Amniotic stem cell (primary cell): Measurements from ENCODE around the gene GMDS.

ENCODE experiments used
- DNase-seq: peaks from one replicate; lab custom pipeline; 2025; lab: John Stamatoyannopoulos, UW

The GMDS gene

GRCh38 chr6:2245103-2245876, at the start of gene GMDS:
Gene GMDS (minus strand): TSS chr6:2245605.
- peak; percentile 72 for DNase-seq

DNA sequence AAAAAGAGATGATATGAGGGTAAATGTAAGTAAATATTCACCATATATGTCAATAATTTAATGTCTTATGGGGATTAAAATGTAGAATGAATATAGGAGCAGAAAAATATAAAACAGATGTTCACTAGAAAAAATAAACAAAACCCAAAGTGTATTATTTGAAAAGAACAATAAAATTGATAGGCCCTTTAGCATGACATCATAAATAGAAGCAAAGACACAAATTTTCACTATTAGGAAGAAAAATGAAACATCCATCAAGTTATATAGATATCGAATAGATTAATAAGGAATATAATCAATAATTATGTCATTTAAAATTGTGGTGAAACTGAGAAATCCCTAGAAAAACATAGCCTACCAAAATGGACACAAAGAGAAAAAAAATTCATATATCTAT, 40.1 kb upstream of the GMDS start:
- DNase-seq: no peak

- no peak for DNase-seq
Measured at GRCh38 chr6:2275892-2276242, 30.5 kb upstream of the GMDS start.

DNA sequence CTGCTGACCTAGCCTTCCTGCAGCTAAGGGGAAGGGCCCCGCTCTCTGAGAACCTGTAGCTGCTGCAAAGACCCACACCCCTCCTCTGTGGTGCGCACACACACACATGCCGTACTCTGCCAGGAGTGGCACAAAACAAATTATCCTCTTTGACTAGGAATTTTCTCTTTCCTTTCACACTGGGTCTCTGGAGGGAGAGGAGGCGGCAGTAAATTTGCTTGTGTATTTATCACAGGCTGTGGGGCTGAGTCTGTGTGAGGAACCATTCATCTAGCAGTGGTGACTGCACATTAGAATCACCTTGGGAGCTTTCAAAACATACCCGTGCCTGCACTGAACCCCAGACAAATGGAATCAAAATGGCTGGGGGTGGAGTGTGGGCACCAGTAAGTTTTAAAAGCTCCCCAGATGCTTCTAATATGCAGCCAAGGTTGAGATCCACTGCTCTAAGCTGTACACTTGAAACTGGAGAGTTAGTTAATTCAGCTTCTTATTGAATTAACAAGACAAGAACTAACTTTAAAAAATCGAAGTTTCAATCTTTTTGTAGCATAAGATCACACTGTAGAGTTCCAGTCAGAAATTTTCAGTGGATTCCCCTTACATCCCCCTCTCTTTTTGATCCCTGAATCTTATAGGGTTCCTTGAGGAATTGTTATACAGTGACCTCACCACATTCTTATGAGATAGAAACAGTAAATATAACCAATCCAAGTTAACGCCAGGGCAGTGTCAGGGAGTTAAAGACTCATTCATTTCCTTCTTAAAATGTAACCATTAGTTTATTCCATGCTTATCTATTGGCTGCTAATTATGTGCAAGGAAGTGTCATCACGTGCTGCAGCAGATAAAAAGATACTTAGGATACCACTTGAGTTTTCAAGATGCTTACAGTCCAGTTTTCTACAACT, 29.8 kb upstream of the GMDS start:
- peak; percentile 19 for DNase-seq

DNA sequence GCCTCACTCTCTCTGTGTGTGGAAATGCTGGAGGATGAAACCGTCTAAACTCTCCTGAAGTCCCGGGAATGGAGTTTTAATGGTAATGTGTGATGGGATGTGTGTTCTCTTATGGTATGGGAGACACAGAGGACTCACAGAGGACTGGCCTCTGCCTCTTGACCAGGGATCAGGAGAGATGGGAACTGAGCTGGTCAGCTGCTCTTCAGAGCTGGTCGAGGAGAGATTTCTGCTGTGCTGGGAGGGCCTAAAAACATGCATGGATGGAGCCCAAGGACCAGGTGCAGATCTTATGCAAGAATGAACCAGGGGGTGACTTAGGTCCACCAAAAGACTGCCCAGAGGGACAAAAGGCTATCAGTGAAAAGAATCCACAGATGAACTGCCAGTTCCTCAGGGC, 27.3 kb upstream of the GMDS start:
- no peak for DNase-seq

DNA sequence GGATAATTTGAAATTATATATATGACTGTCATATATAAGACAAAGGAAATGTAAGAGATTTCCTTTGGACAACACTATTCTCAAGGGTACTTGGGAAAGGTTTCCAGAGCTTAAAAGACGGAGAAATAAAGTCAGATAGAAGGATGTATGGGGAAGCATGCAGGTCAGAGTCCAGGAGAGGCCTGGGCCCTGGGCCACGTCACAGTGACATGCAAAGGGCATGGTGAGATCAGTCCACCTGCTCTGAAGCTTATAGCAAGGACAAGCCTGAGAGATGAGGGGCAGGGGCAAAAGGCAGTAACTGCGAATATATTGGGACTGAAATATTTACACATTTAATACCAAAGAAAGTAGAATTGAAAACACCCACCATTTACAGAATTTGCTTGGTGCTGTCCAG, 24.6 kb upstream of the GMDS start:
- no peak for DNase-seq

- no peak for DNase-seq
Measured at GRCh38 chr6:2266841-2267240, 21.4 kb upstream of the GMDS start.

DNA sequence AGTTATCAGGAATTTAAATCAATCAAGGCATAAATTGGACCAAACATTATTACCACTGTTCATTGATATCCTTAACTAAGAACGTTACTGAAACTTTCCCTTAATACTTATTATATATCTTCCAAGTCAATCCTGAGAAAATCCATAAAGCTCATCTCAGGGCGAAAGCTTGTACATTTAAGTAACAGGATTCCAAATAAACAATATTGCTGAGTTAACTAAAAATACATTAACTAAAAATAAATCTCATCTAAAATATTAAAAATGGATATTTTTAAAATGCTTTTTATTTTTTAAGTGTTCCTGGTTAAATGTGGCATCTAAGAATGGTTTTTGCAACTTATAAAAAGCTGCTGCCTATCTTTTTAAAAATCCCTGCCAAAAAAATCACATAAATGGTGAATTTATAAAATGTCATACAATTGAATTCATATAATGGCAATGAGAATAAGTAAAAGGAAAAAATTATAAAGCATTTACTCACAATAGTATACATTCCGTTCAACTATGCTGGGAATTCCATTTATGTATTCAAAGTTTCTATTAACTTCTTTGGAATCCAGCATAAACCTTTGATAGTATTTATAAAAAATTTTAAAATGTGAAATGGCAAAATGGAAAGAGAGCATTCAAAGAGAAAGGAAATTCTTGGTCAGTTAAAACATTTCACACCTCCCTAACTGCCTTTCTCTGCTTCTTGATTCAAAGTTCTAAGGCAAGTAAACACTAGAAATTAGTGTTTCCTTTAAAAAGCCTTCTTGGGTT, 20.8 kb upstream of the GMDS start:
- no peak for DNase-seq

GRCh38 chr6:2264932-2265331, 19.5 kb upstream of the GMDS start:
- DNase-seq: no peak

DNA sequence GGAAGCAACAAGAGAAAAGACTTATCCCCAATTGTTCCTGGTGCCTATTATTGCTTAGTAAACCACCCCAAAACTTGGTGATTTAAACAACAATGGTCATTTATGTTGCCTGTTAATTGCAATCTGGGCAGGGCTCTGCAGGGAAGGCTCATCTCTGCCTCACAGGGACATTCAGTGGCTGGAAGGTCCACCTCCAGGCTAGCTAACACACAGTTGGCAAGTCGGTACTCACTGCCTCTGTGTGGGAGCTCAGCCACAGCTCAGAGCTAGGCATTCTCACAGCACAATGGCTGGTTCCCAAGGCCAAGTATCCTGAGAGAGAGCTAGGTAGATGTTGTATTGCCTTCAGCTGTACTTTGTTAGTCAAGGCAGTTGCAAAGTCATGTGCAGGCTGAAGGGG, 18.5 kb upstream of the GMDS start:
- DNase-seq: no peak

GRCh38 chr6:2259574-2259973, 14.2 kb upstream of the GMDS start:
- no peak for DNase-seq

GRCh38 chr6:2259002-2259494, 13.6 kb upstream of the GMDS start:
- no peak for DNase-seq

DNA sequence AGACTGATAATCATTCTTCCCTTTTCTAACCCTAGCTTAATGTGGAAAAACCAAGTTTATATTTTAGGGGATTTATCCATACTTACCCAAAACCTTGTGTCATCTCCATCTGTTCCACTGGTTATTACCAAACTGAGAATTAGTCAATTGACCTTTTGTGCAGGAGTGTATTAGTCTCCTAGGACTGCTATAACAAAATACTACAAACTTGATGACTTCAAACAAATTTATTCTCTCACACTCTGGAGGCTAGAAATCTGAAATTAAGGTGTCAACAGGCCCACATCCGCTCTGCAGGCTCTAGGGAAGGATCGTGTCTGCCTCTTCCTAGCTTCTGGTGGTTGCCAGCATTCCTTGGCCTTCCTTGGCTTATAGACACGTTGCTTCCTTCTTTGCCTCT, 12.7 kb upstream of the GMDS start:
- DNase-seq: no peak

GRCh38 chr6:2257363-2257762, 12.0 kb upstream of the GMDS start:
- no peak for DNase-seq

DNA sequence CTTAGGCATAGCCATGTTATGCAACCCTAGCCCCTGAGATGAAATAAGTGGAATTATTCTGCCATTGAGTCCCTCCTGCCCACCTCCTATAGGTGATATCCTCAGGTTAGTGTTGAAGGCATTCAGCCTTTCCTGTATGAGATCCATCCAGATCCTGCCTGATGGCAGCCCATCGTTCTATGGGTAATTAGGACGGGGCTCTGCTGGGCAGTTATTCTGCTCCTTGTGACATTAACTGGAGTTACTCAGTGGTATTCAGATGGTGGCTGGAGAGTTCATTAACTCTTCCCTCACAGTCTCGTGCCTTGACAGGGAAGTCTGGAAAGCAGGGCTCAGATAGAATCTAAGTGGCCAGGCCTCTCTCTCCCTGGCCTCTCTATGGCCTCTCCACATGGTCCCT, 9.3 kb upstream of the GMDS start:
- DNase-seq: no peak

DNA sequence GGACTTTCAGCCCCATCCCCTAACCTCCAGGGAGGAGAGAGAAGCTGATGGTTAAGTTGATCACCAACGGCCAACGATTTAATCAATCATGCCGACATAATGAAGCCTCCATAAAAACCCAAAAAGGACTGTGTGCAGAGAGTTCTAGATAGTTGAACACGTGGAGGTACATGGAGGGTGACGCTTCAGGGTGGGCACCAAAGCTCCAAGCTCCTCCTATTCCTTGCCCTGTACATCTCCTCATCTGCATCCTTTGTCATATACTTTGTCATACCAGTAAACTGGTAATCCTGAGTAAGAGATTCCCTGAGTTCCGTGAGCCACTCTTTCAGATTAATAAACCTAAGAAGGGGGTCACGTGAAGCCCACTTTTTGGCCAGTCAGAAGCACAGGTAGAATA, 3.7 kb upstream of the GMDS start:
- no peak for DNase-seq

DNA sequence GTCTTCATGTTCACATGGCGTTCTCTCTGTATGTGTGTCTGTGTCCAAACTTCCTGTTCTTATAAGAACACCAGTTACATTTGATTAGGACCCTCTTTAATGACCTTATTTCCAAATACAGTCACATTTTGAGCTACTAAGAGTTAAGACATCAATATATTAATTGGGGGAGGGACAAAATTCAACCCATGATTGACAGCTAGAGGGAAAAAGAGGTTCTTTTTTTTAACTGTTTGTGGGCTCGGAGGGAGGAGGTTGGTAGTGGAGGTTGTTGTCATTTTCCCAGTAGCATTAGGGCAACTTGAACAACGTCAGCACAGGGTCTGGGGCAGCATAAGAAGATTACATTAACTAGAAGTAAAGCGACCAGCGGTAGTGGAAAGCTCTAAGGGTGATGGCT, 2.3 kb upstream of the GMDS start:
- DNase-seq: no peak

DNA sequence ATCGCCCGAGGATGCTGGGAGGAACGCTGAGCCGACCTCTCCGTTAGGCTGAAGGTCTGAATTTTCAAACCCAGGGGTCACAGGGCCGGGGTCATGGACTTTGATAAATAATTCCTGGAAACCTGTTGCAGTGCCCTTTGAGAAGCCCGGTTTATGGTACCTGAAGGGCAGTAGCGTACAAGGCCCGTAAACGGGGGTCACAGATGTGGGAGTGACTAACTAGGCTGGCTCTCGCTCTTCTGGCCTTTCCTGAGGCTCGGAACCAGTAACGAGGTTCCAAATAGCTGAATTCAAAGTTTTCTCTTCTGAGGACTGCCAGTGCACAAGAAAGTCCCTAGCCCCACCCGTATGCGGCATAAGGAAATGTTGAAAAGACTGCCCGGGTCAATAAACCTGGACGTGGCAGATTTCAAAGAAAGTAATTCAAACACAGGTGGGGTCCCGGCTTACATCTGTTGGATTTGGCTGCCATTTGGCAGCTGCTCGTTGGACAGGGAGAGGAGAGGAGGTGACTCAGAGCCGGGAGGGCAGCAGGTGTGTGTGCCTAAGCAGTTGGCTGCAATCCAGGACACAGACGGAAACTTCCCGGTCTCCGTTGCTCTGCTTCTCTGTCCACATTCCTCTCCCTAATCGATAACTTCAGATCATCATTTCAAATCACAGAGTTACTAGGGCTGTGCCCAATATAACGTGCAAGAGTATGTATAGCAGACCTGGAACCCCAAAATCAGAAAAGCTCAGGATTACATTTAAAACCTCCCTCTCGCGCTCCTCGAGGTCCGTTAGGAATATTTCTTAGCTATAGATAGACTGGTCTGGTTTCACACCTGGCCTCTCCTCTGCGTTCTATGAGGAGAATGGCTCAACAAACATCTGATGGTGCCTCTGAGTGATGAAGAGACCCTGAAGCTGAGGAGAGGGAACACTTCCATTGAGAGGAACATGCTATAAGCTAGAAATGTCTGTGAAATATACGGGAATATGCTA, 765 bp upstream of the GMDS start:
- no peak for DNase-seq

DNA sequence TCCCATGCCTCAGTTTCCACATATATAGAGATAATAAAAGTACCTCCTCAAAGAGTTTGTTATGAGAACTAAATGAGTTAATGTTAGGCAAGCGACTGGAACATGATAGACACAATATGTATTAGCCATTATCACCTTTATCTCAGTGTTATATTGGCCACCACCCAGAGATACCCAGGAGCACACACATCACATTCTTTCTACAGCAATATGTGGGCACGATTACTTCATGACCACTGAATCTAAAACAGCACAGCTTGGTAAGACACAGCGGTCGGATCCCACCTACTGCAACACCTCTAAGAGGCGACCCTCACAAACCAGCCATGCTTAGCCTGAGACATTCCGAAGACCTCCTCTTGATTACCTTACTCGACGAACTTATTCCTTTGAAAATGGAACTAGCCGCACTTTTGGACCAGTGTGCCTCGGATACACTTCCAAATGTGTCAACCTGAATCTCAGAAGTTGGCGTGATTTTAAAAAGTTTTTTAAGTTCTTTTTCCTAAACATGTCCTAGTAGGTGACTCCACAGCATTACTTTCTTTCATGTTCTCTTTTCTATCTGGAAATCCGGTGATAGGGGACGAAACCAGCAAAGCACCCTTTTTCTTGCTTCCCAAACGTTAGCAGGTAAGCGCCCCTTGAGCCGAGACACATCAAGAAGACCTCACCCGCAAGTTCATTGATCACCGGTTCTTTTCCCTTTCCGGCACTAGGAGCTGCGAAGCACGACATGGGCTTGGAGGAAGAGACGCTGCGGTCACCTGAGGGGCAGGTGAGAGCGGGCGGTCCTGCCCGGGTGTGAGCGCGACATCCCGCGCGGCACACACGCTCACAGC, 923 bp downstream of the GMDS start:
- no peak for DNase-seq

- DNase-seq: no peak
Measured at GRCh38 chr6:2242311-2242710, 3.1 kb downstream of the GMDS start.
